Kidney epithelial cell (primary cell): ENCODE results near the gene P3H2. TPM values are rescaled to one million over a fixed set of nuclear protein-coding genes. Genes with fewer than 3 reads are reported as not detected.

Experiments
- DNase-seq: peaks from one replicate; pipeline ENCODE4 v3.0.0-alpha.2; 2010; ENCODE audit warnings: low read depth
- H3K27me3 ChIP-seq: 2 replicates; pipeline ENCODE4 v1.6.0; 2011; ENCODE audit warnings: low read length; ENCODE audit not compliant: control insufficient read depth, insufficient read depth
- H3K36me3 ChIP-seq: 2 replicates; pipeline ENCODE4 v1.5.1; 2011; ENCODE audit warnings: low read length; ENCODE audit not compliant: control insufficient read depth, insufficient read depth
- H3K4me3 ChIP-seq: 2 replicates; pipeline ENCODE4 v1.5.1; 2011; ENCODE audit warnings: low read depth, mild to moderate bottlenecking, control low read depth, low read length
- total RNA-seq: library from RNA; depleted of rRNA; stranded (reverse); fragments of >200 nt; gene quantifications from 2 replicates; pipeline ENCODE4 v1.2.3, GENCODE V29; 2015
- TF ChIP-seq, protein P1 (sequence below): IDR thresholded peaks from 2 replicates; pipeline ENCODE4 v1.5.1; 2011; ENCODE audit warnings: mild to moderate bottlenecking, moderate library complexity, low read length, control low read depth, inconsistent platforms; ENCODE audit not compliant: insufficient read depth, poor library complexity, severe bottlenecking

The P3H2 gene
- total RNA-seq, 1 donor from 2014 or later, result 27.8 TPM

DNA sequence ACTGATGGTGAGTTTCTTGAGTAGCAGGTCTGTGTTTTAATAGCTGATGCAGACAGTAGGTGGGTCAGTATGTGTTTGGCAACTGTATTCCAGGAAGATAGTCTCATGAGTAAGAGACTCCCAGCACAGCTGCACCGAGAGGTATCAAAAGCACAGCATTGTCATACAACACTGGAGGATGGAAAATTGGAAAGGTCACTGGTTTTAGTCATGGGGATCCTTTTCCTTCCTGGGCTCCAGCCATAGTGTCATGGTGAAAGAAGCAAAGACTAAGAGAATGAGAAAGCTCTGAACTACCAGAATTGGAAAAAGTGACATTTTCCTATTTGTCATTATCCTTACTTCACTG lies 61.5 kb downstream of the P3H2 start:
- Histone ChIP-seq H3K36me3 (no peaks in the 10 kb centered on the region), H3K27me3 (no peaks in the 10 kb centered on the region), H3K4me3 (no peak overlapping the region)
- DNase-seq, result no peak
- TF ChIP-seq, protein P1, sequence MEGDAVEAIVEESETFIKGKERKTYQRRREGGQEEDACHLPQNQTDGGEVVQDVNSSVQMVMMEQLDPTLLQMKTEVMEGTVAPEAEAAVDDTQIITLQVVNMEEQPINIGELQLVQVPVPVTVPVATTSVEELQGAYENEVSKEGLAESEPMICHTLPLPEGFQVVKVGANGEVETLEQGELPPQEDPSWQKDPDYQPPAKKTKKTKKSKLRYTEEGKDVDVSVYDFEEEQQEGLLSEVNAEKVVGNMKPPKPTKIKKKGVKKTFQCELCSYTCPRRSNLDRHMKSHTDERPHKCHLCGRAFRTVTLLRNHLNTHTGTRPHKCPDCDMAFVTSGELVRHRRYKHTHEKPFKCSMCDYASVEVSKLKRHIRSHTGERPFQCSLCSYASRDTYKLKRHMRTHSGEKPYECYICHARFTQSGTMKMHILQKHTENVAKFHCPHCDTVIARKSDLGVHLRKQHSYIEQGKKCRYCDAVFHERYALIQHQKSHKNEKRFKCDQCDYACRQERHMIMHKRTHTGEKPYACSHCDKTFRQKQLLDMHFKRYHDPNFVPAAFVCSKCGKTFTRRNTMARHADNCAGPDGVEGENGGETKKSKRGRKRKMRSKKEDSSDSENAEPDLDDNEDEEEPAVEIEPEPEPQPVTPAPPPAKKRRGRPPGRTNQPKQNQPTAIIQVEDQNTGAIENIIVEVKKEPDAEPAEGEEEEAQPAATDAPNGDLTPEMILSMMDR, result no peak

DNA sequence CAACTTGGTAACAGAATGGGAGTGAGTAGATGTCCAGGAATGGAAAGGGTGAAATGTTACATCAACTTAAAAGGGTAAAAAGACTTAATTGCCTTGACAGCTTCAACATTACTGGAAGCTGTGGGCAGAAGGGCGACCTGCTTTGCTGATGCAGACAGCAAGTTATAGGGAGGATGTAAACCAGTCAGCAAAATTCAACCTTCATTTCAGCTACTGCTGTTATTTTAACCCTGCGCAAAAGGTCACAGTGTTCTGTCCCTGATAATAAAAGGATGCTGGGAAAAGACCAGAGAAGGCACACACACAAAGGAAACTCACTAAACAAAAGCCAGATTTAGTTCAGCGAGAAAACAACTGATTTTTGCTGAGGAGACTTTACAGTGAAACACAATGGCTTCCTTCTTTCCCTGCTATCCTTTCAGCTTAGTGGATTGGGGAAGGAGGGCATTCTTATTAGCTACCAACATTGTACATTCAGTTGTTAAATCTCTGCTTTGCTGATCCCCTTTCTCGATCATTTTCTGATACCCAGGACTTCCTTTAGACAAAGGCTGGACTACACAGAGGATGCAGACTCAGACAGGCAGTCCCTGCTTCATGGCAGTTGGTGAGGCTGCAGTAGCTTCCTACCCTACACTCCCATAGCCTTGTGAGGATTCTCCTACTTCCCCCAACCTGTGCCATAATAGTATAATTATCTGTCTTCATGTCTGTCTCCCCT lies 62.0 kb downstream of the P3H2 start:
- DNase-seq, result peak; percentile 48
- H3K36me3 ChIP-seq, result no peaks in the 10 kb centered on the region
- no peaks in the 10 kb centered on the region for H3K27me3 ChIP-seq
- no peak overlapping the region for H3K4me3 ChIP-seq
- TF ChIP-seq, protein P1, result no peak

DNA sequence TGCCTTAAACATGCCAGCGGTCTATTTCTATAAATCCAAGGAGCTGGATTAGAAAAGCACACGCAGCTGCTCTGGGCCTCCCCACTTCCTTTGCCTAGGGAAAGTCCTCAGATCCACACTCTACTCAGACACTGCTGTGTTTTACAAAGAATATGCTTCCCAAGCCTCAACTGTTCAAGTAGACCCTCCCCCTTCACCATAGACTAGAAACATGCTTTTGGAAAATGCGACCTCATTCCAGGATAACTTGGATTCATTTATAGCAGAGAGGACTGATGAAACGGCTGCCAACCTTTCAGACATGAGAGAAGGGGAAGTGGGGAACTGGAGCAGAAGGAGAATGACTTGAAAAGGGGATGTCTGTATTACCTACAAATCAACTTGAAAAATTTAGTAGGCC lies 64.0 kb downstream of the P3H2 start:
- no peaks in the 10 kb centered on the region for H3K27me3 ChIP-seq
- H3K4me3 ChIP-seq, result no peak overlapping the region
- no peak for DNase-seq
- no peaks in the 10 kb centered on the region for H3K36me3 ChIP-seq
- TF ChIP-seq, protein P1, result no peak

DNA sequence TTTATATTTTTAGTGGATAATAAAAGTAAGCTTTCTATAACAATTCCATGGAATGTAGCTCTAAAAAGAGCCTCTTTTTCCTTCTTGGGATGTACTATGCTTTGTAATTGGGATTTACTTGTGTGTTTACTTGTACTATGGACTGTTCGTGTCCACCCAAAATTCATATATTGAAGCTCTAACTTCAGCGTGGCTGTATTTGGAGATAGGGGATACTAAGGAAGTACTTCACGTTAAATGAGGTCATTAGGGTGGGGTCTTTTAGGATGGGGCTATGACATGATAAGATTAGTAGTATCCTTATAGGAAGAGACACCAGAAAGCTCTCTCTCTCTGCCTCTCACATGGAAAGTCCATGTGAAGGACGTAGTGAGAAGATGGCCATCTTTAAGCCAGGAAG lies 64.9 kb downstream of the P3H2 start:
- Histone ChIP-seq H3K4me3 (no peak overlapping the region), H3K27me3 (no peaks in the 10 kb centered on the region), H3K36me3 (no peaks in the 10 kb centered on the region)
- DNase-seq, result no peak
- TF ChIP-seq, protein P1, result no peak

DNA sequence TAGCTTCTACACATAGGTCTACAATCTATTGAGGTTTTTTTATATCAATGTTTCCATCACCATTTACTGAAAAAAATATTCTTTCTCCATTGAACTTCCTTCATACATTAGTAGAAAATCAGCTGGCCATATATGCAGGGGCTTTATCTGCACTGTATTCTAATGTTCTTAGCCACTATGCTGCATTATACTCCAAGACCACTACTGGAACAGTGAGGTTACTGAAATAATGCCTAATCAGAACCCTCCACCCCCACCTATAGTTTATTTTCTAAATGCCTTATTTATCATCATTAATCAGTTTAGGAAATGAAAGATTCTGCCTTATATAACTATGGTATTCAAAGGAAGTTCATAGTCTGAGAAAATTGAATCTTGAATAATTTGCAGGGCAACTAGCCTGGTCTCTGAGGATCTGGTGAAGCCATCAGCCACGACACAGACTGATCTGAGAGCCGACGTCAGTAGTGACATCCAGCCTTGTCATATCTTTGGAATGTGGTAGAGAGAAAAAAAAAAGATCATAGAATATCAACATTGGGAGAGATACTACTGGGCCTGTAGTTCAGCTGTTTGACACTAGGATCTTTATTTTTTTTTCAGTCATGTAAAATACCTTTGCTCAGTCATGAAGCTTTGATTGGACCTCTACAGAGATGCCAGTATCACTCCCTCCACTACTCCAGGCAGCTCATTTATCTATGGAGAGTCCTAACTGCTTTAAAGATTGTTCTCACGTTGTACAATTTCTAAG lies 66.6 kb downstream of the P3H2 start:
- TF ChIP-seq, protein P1, result peak; percentile 28
- DNase-seq, result peak; percentile 66
- Histone ChIP-seq H3K4me3 (no peak overlapping the region), H3K36me3 (no peaks in the 10 kb centered on the region), H3K27me3 (no peaks in the 10 kb centered on the region)
